ENCODE measurements around the gene SLMAP. TPM values are rescaled to one million over a fixed set of nuclear protein-coding genes. Genes with fewer than 3 reads are reported as not detected.

The SLMAP gene
- total and polyA plus RNA-seq, 2 of the 13 experiments (the other 11 are each of a cell fraction or from before 2014, with no cell fraction given): 24.0 to 48.3 TPM

DNA sequence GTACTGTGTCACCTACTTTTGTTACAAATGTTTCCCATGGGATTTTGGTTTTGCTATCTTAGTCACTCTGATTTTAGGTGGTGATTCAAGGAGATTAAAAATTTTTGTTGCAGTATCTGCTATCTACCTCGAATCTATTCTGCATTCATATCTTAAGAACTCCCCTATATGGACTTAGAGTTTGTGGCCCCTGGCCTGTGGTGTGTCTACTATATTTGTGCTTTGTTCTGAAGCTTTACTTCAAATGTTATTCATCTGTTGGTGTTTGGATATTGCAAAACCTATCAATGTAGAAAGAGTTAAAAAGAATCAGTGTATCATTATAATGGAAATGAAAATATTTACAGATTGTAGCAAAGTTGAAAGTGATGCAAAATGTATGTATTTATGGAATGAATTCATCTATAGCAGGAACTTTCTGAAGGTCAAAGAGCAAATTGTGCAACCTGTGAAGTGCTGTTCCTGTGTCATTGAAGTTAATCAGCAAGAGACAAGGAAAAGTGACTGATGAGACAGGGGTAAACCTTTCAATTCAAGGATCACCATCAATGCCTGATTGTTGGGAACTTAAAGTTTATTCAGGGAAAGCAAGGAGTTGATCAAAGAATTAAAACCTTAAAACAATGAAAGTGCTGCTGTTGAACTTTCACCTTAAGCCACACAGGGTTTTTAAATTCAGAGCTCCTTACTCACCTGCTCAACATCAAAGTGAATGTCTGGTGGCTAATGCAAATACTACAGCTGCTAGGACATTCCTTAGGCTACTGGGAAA, 71.0 kb downstream of the SLMAP start (continued):
- TF ChIP-seq, protein P1, sequence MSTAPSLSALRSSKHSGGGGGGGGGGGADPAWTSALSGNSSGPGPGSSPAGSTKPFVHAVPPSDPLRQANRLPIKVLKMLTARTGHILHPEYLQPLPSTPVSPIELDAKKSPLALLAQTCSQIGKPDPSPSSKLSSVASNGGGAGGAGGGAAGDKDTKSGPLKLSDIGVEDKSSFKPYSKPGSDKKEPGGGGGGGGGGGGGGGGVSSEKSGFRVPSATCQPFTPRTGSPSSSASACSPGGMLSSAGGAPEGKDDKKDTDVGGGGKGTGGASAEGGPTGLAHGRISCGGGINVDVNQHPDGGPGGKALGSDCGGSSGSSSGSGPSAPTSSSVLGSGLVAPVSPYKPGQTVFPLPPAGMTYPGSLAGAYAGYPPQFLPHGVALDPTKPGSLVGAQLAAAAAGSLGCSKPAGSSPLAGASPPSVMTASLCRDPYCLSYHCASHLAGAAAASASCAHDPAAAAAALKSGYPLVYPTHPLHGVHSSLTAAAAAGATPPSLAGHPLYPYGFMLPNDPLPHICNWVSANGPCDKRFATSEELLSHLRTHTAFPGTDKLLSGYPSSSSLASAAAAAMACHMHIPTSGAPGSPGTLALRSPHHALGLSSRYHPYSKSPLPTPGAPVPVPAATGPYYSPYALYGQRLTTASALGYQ (CRISPR knock-in tag; IDR thresholded peaks at IDR 0.05): no peak
- TF ChIP-seq WIZ (CRISPR knock-in tag; IDR thresholded peaks at IDR 0.05) (no peak), TBX3 (IDR thresholded peaks at IDR 0.05; ENCODE audit: borderline replicate concordance) (peak; percentile 42; the same call in 1 of the 2 replicates), SMARCE1 (IDR thresholded peaks at IDR 0.05; ENCODE audit: borderline replicate concordance) (no peak), RORA (CRISPR knock-in tag; IDR thresholded peaks at IDR 0.05) (no peak), ZNF589 (CRISPR knock-in tag; conservative IDR thresholded peaks at IDR 0.05) (no peak), ZNF616 (CRISPR knock-in tag; IDR thresholded peaks at IDR 0.05; ENCODE audit: low read depth) (no peak), HDAC1 (CRISPR knock-in tag; IDR thresholded peaks at IDR 0.05) (peak; percentile 45; the same call in 1 of the 2 replicates), XBP1 (CRISPR knock-in tag; IDR thresholded peaks at IDR 0.05) (no peak), BRD4 (CRISPR knock-in tag; IDR thresholded peaks at IDR 0.05) (no peak), GZF1 (CRISPR knock-in tag; IDR thresholded peaks at IDR 0.05) (no peak), ATM (IDR thresholded peaks at IDR 0.05; ENCODE audit: borderline replicate concordance) (no peak), ZNF20 (CRISPR knock-in tag; IDR thresholded peaks at IDR 0.05) (no peak), ZNF329 (CRISPR knock-in tag; IDR thresholded peaks at IDR 0.05; ENCODE audit: low read depth) (no peak), ZFP36 (IDR thresholded peaks at IDR 0.05; ENCODE audit: borderline replicate concordance, low read depth, low read length, partially characterized antibody) (no peak), RARG (CRISPR knock-in tag; IDR thresholded peaks at IDR 0.05; ENCODE audit: low read depth) (no peak), ZNF788 (CRISPR knock-in tag; IDR thresholded peaks at IDR 0.05; ENCODE audit: borderline replicate concordance) (no peak), ZEB1 (IDR thresholded peaks at IDR 0.05; ENCODE audit: insufficient replicate concordance, low read depth) (no peak)
- TF ChIP-seq, protein P2, sequence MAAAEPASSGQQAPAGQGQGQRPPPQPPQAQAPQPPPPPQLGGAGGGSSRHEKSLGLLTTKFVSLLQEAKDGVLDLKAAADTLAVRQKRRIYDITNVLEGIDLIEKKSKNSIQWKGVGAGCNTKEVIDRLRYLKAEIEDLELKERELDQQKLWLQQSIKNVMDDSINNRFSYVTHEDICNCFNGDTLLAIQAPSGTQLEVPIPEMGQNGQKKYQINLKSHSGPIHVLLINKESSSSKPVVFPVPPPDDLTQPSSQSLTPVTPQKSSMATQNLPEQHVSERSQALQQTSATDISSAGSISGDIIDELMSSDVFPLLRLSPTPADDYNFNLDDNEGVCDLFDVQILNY (CRISPR knock-in tag; conservative IDR thresholded peaks at IDR 0.05): no peak
- TF ChIP-seq, protein P3, sequence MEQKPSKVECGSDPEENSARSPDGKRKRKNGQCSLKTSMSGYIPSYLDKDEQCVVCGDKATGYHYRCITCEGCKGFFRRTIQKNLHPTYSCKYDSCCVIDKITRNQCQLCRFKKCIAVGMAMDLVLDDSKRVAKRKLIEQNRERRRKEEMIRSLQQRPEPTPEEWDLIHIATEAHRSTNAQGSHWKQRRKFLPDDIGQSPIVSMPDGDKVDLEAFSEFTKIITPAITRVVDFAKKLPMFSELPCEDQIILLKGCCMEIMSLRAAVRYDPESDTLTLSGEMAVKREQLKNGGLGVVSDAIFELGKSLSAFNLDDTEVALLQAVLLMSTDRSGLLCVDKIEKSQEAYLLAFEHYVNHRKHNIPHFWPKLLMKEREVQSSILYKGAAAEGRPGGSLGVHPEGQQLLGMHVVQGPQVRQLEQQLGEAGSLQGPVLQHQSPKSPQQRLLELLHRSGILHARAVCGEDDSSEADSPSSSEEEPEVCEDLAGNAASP (CRISPR knock-in tag; IDR thresholded peaks at IDR 0.05; ENCODE audit: borderline replicate concordance): peak; percentile 70; the same call in 1 of the 2 replicates
- TF ChIP-seq, protein P4, sequence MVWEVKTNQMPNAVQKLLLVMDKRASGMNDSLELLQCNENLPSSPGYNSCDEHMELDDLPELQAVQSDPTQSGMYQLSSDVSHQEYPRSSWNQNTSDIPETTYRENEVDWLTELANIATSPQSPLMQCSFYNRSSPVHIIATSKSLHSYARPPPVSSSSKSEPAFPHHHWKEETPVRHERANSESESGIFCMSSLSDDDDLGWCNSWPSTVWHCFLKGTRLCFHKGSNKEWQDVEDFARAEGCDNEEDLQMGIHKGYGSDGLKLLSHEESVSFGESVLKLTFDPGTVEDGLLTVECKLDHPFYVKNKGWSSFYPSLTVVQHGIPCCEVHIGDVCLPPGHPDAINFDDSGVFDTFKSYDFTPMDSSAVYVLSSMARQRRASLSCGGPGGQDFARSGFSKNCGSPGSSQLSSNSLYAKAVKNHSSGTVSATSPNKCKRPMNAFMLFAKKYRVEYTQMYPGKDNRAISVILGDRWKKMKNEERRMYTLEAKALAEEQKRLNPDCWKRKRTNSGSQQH (CRISPR knock-in tag; IDR thresholded peaks at IDR 0.05; ENCODE audit: low read depth): no peak
- TF ChIP-seq, protein P5, sequence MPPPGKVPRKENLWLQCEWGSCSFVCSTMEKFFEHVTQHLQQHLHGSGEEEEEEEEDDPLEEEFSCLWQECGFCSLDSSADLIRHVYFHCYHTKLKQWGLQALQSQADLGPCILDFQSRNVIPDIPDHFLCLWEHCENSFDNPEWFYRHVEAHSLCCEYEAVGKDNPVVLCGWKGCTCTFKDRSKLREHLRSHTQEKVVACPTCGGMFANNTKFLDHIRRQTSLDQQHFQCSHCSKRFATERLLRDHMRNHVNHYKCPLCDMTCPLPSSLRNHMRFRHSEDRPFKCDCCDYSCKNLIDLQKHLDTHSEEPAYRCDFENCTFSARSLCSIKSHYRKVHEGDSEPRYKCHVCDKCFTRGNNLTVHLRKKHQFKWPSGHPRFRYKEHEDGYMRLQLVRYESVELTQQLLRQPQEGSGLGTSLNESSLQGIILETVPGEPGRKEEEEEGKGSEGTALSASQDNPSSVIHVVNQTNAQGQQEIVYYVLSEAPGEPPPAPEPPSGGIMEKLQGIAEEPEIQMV (CRISPR knock-in tag; IDR thresholded peaks at IDR 0.05; ENCODE audit: low read depth): no peak
